H54 (cell line): ENCODE data around the gene FHIT.
A peak's percentile ranks its signal among the peaks of the same experiment; 100 is the strongest.

Experiments used
- DNase-seq: peaks from one replicate; pipeline ENCODE4 v3.0.0; 2011; ENCODE audit warnings: low spot score, mixed read lengths; ENCODE audit not compliant: insufficient read length
- FAIRE-seq: peaks from 3 replicates; lab custom pipeline; 2011; peaks lifted over from hg19 to GRCh38; lab: Jason Lieb, UNC
- POLR2A ChIP-seq: IDR thresholded peaks from 2 replicates; pipeline ENCODE4 v1.6.1; 2011; ENCODE audit warnings: low read depth, mild to moderate bottlenecking, low read length

Gene FHIT

DNA sequence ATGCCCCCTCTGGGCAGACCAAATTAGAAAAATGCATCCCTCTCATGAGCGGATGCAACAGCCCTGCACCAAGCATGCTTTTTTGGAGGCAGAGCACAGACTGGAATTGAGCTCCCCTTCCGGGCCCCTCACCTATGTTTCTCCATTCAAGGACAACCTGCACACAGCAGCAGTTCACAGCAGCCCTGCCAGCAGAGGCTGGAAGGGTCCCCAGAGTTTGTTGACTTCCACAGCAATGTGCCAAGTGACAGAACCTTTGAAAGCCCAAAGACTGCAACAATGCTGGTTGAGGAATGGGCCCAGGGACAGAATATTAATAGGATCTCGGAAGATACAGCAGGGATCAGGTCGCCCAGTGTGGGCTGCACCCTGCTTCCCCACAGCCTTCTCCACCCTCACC is 650.4 kb downstream of the FHIT start:
- FAIRE-seq (no peak), DNase-seq (no peak)
- TF ChIP-seq POLR2A: no peak

DNA sequence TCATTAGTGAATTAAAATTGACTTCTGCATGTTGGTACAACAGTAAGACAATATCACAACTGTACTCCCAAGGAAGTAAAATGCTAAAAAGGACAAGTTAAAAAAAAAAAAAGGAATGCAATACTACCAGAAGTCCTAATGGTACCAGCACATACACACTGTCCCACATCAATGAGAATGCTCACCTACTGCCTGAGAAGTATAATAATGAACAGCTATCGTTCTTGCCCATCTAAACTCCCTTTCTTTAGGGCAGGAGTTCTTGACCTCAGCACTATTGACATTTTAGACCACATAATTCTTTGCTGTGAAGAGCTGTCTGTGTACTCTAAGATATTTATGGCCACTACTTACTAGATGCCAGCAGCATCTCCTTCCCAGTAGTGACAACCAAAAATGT is 651.7 kb downstream of the FHIT start:
- FAIRE-seq (no peak), DNase-seq (no peak)
- no peak for TF ChIP-seq POLR2A

DNA sequence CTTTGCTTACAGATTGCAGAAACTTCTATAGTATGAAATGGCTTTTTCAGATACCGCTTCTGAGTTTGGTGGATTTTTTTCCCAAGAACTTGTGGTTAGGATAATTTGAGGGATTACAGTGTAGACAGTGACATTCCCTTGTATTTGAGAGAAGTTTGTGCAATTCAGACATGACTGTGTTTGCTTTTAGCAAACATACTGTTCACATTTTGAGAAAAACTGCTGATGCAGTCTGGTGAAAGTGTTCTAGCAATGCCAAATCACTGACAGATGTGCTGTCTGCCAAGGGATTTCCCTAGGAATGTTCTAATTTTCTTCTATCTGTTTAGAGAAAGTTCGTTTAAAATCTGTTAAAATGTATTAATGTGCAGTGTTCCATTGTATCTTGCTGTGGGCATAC is 652.6 kb downstream of the FHIT start:
- FAIRE-seq (no peak), DNase-seq (no peak)
- no peak for TF ChIP-seq POLR2A

DNA sequence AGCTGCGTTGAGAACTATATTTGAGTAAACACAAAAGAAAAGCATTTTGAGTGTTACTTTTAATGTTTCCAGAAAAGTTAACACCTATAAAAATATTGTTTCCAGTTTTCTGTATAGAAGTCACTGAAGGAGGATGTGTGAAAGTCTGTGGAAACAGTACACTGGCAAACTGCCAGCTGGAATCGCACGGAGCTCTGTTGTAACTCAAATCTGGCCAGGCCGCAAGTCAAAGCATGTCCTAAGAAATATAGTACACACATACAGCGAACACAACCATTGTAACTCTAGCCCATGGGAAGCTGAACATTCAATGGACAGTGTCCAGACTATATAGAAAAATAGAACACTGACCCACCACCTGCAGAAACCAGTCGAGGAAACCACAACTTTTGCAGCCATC is 657.2 kb downstream of the FHIT start:
- DNase-seq (no peak), FAIRE-seq (no peak)
- no peak for TF ChIP-seq POLR2A

- TF ChIP-seq POLR2A: no peak
- FAIRE-seq (no peak), DNase-seq (no peak)
Observed at GRCh38 chr3:60591267-60591666, 660.0 kb downstream of the FHIT start.

DNA sequence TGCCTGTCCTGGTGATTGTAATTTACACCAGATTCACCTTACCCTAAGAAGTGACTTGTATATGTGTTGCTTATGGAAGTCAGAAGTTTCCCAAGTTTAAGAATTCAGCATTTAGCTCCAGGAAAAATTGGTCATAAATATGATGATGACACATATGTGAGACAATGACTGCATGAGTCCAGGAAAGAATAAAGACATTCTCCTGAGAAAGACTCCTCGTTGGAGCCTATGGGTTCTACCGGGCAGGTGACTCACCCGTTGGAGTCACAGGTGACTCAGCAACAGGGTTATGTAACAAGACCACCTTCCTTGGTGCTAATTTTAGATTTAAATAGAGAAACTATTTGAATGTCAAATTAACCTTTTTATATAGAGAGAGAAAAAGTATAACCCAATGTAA is 662.4 kb downstream of the FHIT start:
- FAIRE-seq: peak; percentile 91
- DNase-seq: no peak
- no peak for TF ChIP-seq POLR2A

- FAIRE-seq (no peak), DNase-seq (no peak)
- TF ChIP-seq POLR2A: no peak
Observed at GRCh38 chr3:60585918-60586317, 665.3 kb downstream of the FHIT start.

DNA sequence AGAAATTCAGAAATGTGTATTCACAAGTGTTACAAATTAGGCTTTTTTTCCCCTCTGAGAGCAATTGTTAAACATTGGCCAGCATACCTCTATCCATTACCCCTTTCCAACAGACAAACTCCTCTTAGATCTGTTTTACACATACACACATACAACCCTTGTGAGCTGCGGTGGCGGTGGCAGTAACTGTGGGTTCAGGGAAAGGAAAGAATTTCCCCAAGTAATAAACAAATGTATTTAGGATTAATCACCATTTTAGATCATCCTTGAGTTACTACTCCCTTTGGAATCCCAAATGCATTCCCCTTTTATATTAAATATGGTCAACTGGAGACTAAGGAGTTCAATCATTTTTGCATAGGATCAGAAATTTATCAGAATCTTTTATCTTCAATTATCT is 667.0 kb downstream of the FHIT start:
- no peak for DNase-seq
- no peak for FAIRE-seq
- no peak for TF ChIP-seq POLR2A

DNA sequence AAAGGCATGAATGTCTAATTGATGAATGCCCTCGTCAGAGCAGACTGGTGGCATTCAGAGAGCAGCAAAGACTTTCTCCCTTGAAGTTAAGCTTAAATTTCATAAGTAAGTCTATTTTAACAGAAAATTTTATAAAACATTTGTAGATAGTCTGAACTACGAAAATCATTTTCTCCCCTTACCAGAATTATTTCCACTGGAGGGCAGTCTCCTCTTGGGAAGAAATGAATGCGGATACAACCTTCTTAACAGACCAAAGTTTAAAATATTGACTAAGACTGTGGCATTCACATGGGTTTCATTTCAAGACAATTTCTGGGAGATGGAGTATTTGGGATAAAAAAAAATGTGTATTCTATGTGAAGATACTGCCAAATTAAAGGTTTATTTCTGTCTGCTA is 669.0 kb downstream of the FHIT start:
- TF ChIP-seq POLR2A: no peak
- no peak for DNase-seq
- no peak for FAIRE-seq

DNA sequence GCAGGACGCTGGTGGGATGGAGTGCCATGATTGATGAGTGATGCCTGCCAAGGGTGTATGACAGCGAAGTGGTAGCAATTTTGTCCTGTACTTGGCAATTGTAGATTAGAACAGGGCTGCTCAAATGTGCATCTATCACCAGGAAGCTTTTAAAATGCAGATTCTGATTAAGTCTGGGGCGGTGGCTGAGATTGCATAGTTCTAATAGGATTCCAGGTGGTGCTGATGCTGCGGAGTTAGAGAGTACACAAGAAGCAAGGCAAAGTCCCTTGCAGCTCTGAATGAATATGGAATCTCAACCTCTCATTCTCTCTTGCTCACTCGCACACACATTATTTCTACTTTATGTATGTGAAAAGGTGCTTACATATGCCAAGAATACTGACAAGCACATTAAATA is 670.4 kb downstream of the FHIT start:
- FAIRE-seq (no peak), DNase-seq (no peak)
- no peak for TF ChIP-seq POLR2A

GRCh38 chr3:60579734-60580133 is 671.5 kb downstream of the FHIT start:
- DNase-seq: peak; percentile 6
- peak; percentile 92 for FAIRE-seq
- TF ChIP-seq POLR2A: no peak

DNA sequence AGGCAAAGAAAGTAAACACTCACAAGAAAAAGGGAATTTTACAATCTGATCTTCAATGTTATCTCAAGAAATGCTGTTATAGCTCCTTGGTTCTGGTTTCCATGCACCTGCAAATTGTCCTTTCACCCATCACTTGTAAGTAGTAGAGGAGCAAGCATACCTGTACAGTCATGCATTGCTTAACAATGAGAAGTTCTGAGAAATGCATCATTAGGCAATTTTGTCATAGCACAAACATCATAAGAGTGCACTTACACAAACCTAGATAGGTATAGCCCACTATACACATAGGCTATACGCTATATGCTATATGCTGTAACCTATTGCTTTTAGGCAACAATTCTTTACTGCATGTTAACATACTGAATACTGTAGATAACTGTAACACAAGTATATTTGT is 672.3 kb downstream of the FHIT start:
- no peak for FAIRE-seq
- DNase-seq: no peak
- no peak for TF ChIP-seq POLR2A

GRCh38 chr3:60577601-60578000 is 673.7 kb downstream of the FHIT start:
- no peak for FAIRE-seq
- no peak for DNase-seq
- no peak for TF ChIP-seq POLR2A

DNA sequence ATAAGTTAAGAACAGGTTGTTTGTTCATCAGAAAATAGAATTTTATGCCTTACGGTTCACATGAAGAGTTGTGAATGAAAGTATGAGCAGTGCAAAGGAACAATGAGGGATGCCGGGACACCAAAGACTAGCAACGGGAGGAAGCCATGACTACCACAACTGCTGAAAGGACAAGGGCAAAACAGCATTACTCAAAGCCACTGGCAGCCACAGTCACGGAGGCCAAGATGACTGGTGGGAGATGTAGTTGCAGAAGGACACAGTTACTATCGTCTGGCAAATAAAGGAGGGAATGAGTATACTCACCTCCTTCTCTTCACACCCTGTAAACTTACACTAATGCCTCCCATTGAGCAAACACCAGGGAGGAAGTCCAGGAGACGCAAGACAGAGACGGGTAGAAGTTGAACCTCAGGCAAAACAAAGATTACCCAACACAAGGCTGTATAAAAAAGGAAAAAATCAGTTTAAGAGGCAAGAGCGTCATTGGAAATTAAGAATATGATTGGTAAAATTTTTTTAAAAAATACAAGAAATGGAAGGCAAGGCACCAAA is 675.5 kb downstream of the FHIT start:
- no peak for TF ChIP-seq POLR2A
- no peak for FAIRE-seq
- DNase-seq: no peak

GRCh38 chr3:60574046-60574769 is 677.0 kb downstream of the FHIT start:
- DNase-seq (no peak), FAIRE-seq (no peak)
- TF ChIP-seq POLR2A: no peak

DNA sequence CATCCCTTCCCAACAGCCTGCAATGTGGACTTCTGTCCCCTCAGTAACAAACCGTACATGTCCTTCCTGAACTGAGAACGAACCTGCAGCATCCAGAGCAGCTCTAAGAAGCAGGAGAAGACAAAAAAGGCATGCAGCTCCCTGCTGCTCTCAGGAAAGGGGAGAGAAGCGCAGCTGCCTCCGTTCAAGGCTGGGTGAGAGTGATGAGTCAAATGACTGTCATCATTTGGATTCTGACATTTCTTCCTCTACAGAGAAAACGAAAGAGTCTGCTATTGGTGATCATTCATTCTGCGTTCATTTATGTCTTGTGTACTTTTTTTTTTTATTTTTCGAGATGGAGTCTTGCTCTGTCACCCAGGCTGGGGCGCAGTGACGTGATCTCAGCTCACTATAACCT is 677.8 kb downstream of the FHIT start:
- peak; percentile 91 for FAIRE-seq
- peak; percentile 22 for DNase-seq
- no peak for TF ChIP-seq POLR2A
